WTC11 (cell line): ENCODE results near the gene IL10RA. TPM values are rescaled to one million over a fixed set of nuclear protein-coding genes. Genes with fewer than 3 reads are reported as not detected.

Source experiments
- ATAC-seq: fragments of 200-7000 bp; cut with Tn5 transposase; 2 replicates; pipeline ENCODE4 v1.10.0; 2021; ENCODE audit warnings: mild to moderate bottlenecking, moderate library complexity
- CTCF ChIA-PET: fragments of 300-600 bp; sonication (Branson Sonifier 250); formaldehyde crosslinking; loops from one replicate; lab custom pipeline; 2021; ENCODE audit warnings: antibody characterized with exemption; lab: Charles Lee
- POLR2A ChIA-PET: fragments of 350-600 bp; sonication (Branson Sonifier 250); formaldehyde crosslinking; loops from one replicate; lab custom pipeline; 2021; ENCODE audit warnings: antibody characterized with exemption; lab: Charles Lee
- DNase-seq: peaks from one replicate; pipeline ENCODE4 v3.0.0; 2021; ENCODE audit warnings: low spot score
- H3K27ac Mint-ChIP-seq: 2 replicates; pipeline ENCODE4 v1.8.0; 2021; ENCODE audit warnings: mixed read lengths
- H3K27me3 Mint-ChIP-seq: 2 replicates; pipeline ENCODE4 v1.8.0; 2021; ENCODE audit warnings: low read depth, mild to moderate bottlenecking, moderate library complexity, mixed read lengths
- H3K36me3 Mint-ChIP-seq: 2 replicates; pipeline ENCODE4 v1.8.0; 2021; ENCODE audit warnings: mixed read lengths
- H3K4me1 Mint-ChIP-seq: 2 replicates; pipeline ENCODE4 v1.8.0; 2022; ENCODE audit warnings: mixed read lengths
- H3K4me3 Mint-ChIP-seq: 2 replicates; pipeline ENCODE4 v1.8.0; 2021; ENCODE audit warnings: mild to moderate bottlenecking, moderate library complexity, mixed read lengths
- H3K9me3 Mint-ChIP-seq: 2 replicates; pipeline ENCODE4 v1.8.0; 2021; ENCODE audit warnings: mixed read lengths
- CBFB ChIP-seq: sonication (generic); formaldehyde crosslinking; IDR thresholded peaks from 2 replicates; pipeline ENCODE4 v1.8.1; 2022; ENCODE audit warnings: mild to moderate bottlenecking, low read depth, missing genetic modification reagents
- EMX1 ChIP-seq: fragments of 250-450 bp; sonication (Bioruptor Pico); IDR thresholded peaks from 2 replicates; pipeline ENCODE4 v1.8.0; 2021; ENCODE audit warnings: mild to moderate bottlenecking
- FOXP1 ChIP-seq: sonication (generic); formaldehyde crosslinking; IDR thresholded peaks from 2 replicates; pipeline ENCODE4 v1.8.0; 2022; ENCODE audit warnings: missing genetic modification reagents, mild to moderate bottlenecking, moderate library complexity, borderline replicate concordance
- MXD4 ChIP-seq: fragments of 250-450 bp; sonication (Bioruptor Pico); IDR thresholded peaks from 2 replicates; pipeline ENCODE4 v1.8.0; 2021; ENCODE audit warnings: mild to moderate bottlenecking, moderate library complexity, borderline replicate concordance
- PRRX2 ChIP-seq: fragments of 250-450 bp; sonication (Bioruptor Pico); IDR thresholded peaks from 2 replicates; pipeline ENCODE4 v1.8.0; 2021; ENCODE audit warnings: mild to moderate bottlenecking
- TEAD4 ChIP-seq: sonication (generic); formaldehyde crosslinking; IDR thresholded peaks from 2 replicates; pipeline ENCODE4 v1.8.0; 2022; ENCODE audit warnings: mild to moderate bottlenecking, missing genetic modification reagents
- TP53 ChIP-seq: sonication (generic); formaldehyde crosslinking; IDR thresholded peaks from 2 replicates; pipeline ENCODE4 v1.8.1; 2023; ENCODE audit warnings: mild to moderate bottlenecking, missing genetic modification reagents
- ZNF232 ChIP-seq: sonication (generic); formaldehyde crosslinking; IDR thresholded peaks from 2 replicates; pipeline ENCODE4 v1.8.0; 2022; ENCODE audit warnings: mild to moderate bottlenecking, missing genetic modification reagents
- total RNA-seq: library from RNA; stranded (reverse); gene quantifications from 3 replicates; pipeline ENCODE4 v1.2.3, GENCODE V29; 2021
- TF ChIP-seq, protein P1 (sequence below): fragments of 250-450 bp; sonication (Bioruptor Pico); IDR thresholded peaks from 2 replicates; pipeline ENCODE4 v1.9.0; 2021; ENCODE audit warnings: mild to moderate bottlenecking
- TF ChIP-seq, protein P2 (sequence below): sonication (generic); formaldehyde crosslinking; IDR thresholded peaks from 2 replicates; pipeline ENCODE4 v1.8.1; 2022; ENCODE audit warnings: low read depth, mild to moderate bottlenecking, moderate library complexity, missing genetic modification reagents, borderline replicate concordance
- TF ChIP-seq, protein P3 (sequence below): sonication (generic); formaldehyde crosslinking; IDR thresholded peaks from 2 replicates; pipeline ENCODE4 v1.8.1; 2023; ENCODE audit warnings: mild to moderate bottlenecking, missing genetic modification reagents
- TF ChIP-seq, protein P4 (sequence below): fragments of 250-450 bp; sonication (Bioruptor Pico); IDR thresholded peaks from 2 replicates; pipeline ENCODE4 v1.8.0; 2021; ENCODE audit warnings: mild to moderate bottlenecking
- TF ChIP-seq, protein P5 (sequence below): sonication (generic); formaldehyde crosslinking; IDR thresholded peaks from 2 replicates; pipeline ENCODE4 v1.8.0; 2022; ENCODE audit warnings: mild to moderate bottlenecking, missing genetic modification reagents
- TF ChIP-seq, protein P6 (sequence below): sonication (generic); formaldehyde crosslinking; conservative IDR thresholded peaks from 2 replicates; pipeline ENCODE4 v1.8.1; 2022; ENCODE audit warnings: mild to moderate bottlenecking, missing genetic modification reagents
- TF ChIP-seq, protein P7 (sequence below): sonication (generic); formaldehyde crosslinking; IDR thresholded peaks from 2 replicates; pipeline ENCODE4 v1.8.0; 2022; ENCODE audit warnings: mild to moderate bottlenecking, missing genetic modification reagents

IL10RA gene
- total RNA-seq, 1 experiment from 2014 or later, result 0.74 TPM

DNA sequence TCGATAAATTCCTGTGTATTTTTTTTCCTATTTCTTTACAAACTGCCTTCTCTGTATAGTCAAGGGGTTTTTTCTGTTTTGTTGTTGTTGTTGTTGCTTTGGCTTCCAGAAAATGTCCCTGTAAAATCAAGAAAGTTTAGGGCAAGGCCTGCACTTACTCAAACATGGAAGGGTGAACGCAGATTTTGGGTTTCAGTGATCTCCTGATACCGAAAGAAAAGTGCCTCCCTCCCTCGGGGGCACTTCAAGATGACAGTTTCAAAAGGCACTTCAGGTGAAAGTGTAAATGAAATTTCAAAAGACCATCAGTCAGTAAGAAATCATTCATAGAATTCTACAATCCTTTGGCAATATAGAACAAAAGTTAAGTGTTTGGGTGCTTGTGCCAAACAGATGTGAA lies 47.2 kb downstream of the IL10RA start:
- H3K4me1 Mint-ChIP-seq, result no peaks in the 10 kb centered on the region
- ChIA-PET CTCF (interaction anchor here (1.2 kb wide), 1 partner anchor 87 kb away, joined by 3 read pairs; no protein-coding TSS in a partner anchor), POLR2A (no interaction called here)
- no peak for ATAC-seq
- peaks cover 4% of the 10 kb centered on the region for H3K9me3 Mint-ChIP-seq
- no peak overlapping the region for H3K4me3 Mint-ChIP-seq
- no peaks in the 10 kb centered on the region for H3K36me3 Mint-ChIP-seq
- no peak overlapping the region for H3K27ac Mint-ChIP-seq
- DNase-seq, result no peak
- TF ChIP-seq PRRX2 (CRISPR knock-in tag) (no peak), ZNF232 (CRISPR knock-in tag) (no peak), TEAD4 (no peak), FOXP1 (no peak), EMX1 (no peak), TP53 (CRISPR knock-in tag) (no peak), CBFB (no peak), MXD4 (CRISPR knock-in tag) (no peak)
- TF ChIP-seq, protein P1, sequence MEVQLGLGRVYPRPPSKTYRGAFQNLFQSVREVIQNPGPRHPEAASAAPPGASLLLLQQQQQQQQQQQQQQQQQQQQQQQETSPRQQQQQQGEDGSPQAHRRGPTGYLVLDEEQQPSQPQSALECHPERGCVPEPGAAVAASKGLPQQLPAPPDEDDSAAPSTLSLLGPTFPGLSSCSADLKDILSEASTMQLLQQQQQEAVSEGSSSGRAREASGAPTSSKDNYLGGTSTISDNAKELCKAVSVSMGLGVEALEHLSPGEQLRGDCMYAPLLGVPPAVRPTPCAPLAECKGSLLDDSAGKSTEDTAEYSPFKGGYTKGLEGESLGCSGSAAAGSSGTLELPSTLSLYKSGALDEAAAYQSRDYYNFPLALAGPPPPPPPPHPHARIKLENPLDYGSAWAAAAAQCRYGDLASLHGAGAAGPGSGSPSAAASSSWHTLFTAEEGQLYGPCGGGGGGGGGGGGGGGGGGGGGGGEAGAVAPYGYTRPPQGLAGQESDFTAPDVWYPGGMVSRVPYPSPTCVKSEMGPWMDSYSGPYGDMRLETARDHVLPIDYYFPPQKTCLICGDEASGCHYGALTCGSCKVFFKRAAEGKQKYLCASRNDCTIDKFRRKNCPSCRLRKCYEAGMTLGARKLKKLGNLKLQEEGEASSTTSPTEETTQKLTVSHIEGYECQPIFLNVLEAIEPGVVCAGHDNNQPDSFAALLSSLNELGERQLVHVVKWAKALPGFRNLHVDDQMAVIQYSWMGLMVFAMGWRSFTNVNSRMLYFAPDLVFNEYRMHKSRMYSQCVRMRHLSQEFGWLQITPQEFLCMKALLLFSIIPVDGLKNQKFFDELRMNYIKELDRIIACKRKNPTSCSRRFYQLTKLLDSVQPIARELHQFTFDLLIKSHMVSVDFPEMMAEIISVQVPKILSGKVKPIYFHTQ, result no peak
- TF ChIP-seq, protein P2, sequence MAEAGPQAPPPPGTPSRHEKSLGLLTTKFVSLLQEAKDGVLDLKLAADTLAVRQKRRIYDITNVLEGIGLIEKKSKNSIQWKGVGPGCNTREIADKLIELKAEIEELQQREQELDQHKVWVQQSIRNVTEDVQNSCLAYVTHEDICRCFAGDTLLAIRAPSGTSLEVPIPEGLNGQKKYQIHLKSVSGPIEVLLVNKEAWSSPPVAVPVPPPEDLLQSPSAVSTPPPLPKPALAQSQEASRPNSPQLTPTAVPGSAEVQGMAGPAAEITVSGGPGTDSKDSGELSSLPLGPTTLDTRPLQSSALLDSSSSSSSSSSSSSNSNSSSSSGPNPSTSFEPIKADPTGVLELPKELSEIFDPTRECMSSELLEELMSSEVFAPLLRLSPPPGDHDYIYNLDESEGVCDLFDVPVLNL (CRISPR knock-in tag), result no peak
- TF ChIP-seq, protein P3, sequence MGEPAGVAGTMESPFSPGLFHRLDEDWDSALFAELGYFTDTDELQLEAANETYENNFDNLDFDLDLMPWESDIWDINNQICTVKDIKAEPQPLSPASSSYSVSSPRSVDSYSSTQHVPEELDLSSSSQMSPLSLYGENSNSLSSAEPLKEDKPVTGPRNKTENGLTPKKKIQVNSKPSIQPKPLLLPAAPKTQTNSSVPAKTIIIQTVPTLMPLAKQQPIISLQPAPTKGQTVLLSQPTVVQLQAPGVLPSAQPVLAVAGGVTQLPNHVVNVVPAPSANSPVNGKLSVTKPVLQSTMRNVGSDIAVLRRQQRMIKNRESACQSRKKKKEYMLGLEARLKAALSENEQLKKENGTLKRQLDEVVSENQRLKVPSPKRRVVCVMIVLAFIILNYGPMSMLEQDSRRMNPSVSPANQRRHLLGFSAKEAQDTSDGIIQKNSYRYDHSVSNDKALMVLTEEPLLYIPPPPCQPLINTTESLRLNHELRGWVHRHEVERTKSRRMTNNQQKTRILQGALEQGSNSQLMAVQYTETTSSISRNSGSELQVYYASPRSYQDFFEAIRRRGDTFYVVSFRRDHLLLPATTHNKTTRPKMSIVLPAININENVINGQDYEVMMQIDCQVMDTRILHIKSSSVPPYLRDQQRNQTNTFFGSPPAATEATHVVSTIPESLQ (CRISPR knock-in tag), result no peak
- TF ChIP-seq, protein P4, sequence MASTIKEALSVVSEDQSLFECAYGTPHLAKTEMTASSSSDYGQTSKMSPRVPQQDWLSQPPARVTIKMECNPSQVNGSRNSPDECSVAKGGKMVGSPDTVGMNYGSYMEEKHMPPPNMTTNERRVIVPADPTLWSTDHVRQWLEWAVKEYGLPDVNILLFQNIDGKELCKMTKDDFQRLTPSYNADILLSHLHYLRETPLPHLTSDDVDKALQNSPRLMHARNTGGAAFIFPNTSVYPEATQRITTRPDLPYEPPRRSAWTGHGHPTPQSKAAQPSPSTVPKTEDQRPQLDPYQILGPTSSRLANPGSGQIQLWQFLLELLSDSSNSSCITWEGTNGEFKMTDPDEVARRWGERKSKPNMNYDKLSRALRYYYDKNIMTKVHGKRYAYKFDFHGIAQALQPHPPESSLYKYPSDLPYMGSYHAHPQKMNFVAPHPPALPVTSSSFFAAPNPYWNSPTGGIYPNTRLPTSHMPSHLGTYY (CRISPR knock-in tag), result no peak
- TF ChIP-seq, protein P5, sequence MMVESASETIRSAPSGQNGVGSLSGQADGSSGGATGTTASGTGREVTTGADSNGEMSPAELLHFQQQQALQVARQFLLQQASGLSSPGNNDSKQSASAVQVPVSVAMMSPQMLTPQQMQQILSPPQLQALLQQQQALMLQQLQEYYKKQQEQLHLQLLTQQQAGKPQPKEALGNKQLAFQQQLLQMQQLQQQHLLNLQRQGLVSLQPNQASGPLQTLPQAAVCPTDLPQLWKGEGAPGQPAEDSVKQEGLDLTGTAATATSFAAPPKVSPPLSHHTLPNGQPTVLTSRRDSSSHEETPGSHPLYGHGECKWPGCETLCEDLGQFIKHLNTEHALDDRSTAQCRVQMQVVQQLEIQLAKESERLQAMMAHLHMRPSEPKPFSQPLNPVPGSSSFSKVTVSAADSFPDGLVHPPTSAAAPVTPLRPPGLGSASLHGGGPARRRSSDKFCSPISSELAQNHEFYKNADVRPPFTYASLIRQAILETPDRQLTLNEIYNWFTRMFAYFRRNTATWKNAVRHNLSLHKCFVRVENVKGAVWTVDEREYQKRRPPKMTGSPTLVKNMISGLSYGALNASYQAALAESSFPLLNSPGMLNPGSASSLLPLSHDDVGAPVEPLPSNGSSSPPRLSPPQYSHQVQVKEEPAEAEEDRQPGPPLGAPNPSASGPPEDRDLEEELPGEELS, result no peak
- TF ChIP-seq, protein P6, sequence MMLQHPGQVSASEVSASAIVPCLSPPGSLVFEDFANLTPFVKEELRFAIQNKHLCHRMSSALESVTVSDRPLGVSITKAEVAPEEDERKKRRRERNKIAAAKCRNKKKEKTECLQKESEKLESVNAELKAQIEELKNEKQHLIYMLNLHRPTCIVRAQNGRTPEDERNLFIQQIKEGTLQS, result no peak
- TF ChIP-seq, protein P7, sequence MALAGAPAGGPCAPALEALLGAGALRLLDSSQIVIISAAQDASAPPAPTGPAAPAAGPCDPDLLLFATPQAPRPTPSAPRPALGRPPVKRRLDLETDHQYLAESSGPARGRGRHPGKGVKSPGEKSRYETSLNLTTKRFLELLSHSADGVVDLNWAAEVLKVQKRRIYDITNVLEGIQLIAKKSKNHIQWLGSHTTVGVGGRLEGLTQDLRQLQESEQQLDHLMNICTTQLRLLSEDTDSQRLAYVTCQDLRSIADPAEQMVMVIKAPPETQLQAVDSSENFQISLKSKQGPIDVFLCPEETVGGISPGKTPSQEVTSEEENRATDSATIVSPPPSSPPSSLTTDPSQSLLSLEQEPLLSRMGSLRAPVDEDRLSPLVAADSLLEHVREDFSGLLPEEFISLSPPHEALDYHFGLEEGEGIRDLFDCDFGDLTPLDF (CRISPR knock-in tag), result no peak
- H3K27me3 Mint-ChIP-seq, result peaks cover 7% of the 10 kb centered on the region
